Left lung (tissue), 10 donors: Measurements from ENCODE around the gene ZNF511. TPM values are rescaled to one million over a fixed set of nuclear protein-coding genes. Genes with fewer than 3 reads are reported as not detected.

Experiments used
- ATAC-seq: fragments of 200-7000 bp; cut with Tn5 transposase; one replicate; pipeline ENCODE4 v1.9.1; 2020; ENCODE audit warnings: moderate library complexity
- DNase-seq, 4 donors: peaks; one replicate each; pipeline ENCODE4 v3.0.0-alpha.2; 2013 to 2020
- H3K27ac ChIP-seq, 2 donors: fragments of 200-600 bp; sonication (generic) in 1 of 2; one replicate each; pipeline versions ENCODE4 v1.5.0 to v1.8.0; 2020 to 2021
- H3K27me3 ChIP-seq, 2 donors: fragments of 200-600 bp; sonication (generic) in 1 of 2; one replicate each; pipeline versions ENCODE4 v1.5.0 to v1.8.0; 2020 to 2021
- H3K36me3 ChIP-seq, 2 donors: fragments of 200-600 bp; sonication (generic) in 1 of 2; one replicate each; pipeline versions ENCODE4 v1.5.0 to v1.8.0; 2020 to 2021
- H3K4me1 ChIP-seq, 2 donors: fragments of 200-600 bp; one replicate each; pipeline ENCODE4 v1.8.0; 2021
- H3K4me3 ChIP-seq, 2 donors: fragments of 200-600 bp; sonication (generic) in 1 of 2; one replicate each; pipeline versions ENCODE4 v1.5.0 to v1.8.0; 2020 to 2021; ENCODE audit warnings: mild to moderate bottlenecking in 1 of 2
- H3K9me3 ChIP-seq, 2 donors: fragments of 200-600 bp; sonication (generic) in 1 of 2; one replicate each; pipeline versions ENCODE4 v1.5.0 to v1.8.0; 2020 to 2021
- CTCF ChIP-seq, 2 donors: fragments of 200-600 bp; sonication (generic) in 1 of 2; IDR thresholded peaks; one replicate each; pipeline versions ENCODE4 v1.5.0 to v1.8.0; 2021; ENCODE audit warnings: antibody characterized with exemption in 2 of 2
- intact Hi-C, 2 donors: fragments of 100-400 bp; cut with DNase I; formaldehyde crosslinking; loops; one replicate each; pipeline versions ENCODE4 v1.11.2 to v1.14.2; 2022
- polyA plus RNA-seq, 6 donors: library from polyadenylated mRNA; unstranded; fragments of 120-200 nt; gene quantifications; one replicate each; pipeline ENCODE4 v1.2.1, GENCODE V29; 2013; ENCODE audit not compliant: insufficient read length in 6 of 6
- total RNA-seq, 2 donors: library from RNA; stranded (reverse); fragmentation: NEBNext Ultra II Directional; extraction: Animal tissue kit (Norgen Biotek cat#: 25700); gene quantifications; one replicate each; pipeline ENCODE4 v1.2.1, GENCODE V29; 2021
- donor health status: DM: no; HTN: yes; CAD: no.
- donor health status: DM: no; HTN: no; CAD: no.

The ZNF511 gene
- total and polyA plus RNA-seq, 8 donors: 34.3 to 48.5 (median 42.3) TPM

- ATAC-seq (no peak), DNase-seq (no peak)
- intact Hi-C loops: no loop called here
- TF ChIP-seq CTCF (IDR thresholded peaks at IDR 0.05): no peak
- Histone ChIP-seq H3K4me1 (peaks cover 0 to 12% of the 10 kb centered on the region in 2 donors), H3K27ac (no peak overlapping the region), H3K27me3 (peaks cover 0 to 27% of the 10 kb centered on the region in 2 donors), H3K36me3 (peaks cover 0 to 81% of the 10 kb centered on the region in 2 donors), H3K9me3 (no peaks in the 10 kb centered on the region), H3K4me3 (no peak overlapping the region)
Observed at GRCh38 chr10:133270204-133270603, 38.5 kb upstream of the ZNF511 start.

- no peak overlapping the region for H3K4me3 ChIP-seq
- TF ChIP-seq CTCF (IDR thresholded peaks at IDR 0.05): no peak
- peaks cover 0 to 81% of the 10 kb centered on the region in 2 donors for H3K36me3 ChIP-seq
- peaks cover 0 to 33% of the 10 kb centered on the region in 2 donors for H3K27me3 ChIP-seq
- no peak for DNase-seq
- intact Hi-C loops: no loop called here
- no peak for ATAC-seq
- no peak overlapping the region for H3K27ac ChIP-seq
- H3K9me3 ChIP-seq: no peaks in the 10 kb centered on the region
- peaks cover 0 to 15% of the 10 kb centered on the region in 2 donors for H3K4me1 ChIP-seq
Observed at GRCh38 chr10:133270773-133271297, 37.9 kb upstream of the ZNF511 start.

GRCh38 chr10:133271521-133272300, 37.0 kb upstream of the ZNF511 start:
- no peak for TF ChIP-seq CTCF (IDR thresholded peaks at IDR 0.05)
- no peak overlapping the region for H3K4me3 ChIP-seq
- H3K27me3 ChIP-seq: peaks cover 6 to 37% of the 10 kb centered on the region in 2 donors
- peaks cover 0 to 74% of the 10 kb centered on the region in 2 donors for H3K36me3 ChIP-seq
- H3K27ac ChIP-seq: no peak overlapping the region
- H3K4me1 ChIP-seq: peaks cover 0 to 24% of the 10 kb centered on the region in 2 donors
- intact Hi-C loops: no loop called here
- H3K9me3 ChIP-seq: no peaks in the 10 kb centered on the region
- DNase-seq (no peak), ATAC-seq (no peak)

GRCh38 chr10:133272301-133272963, 36.3 kb upstream of the ZNF511 start:
- Histone ChIP-seq H3K4me3 (no peak overlapping the region), H3K4me1 (peaks cover 0 to 31% of the 10 kb centered on the region in 2 donors), H3K27me3 (peaks cover 11 to 44% of the 10 kb centered on the region in 2 donors), H3K9me3 (no peaks in the 10 kb centered on the region), H3K36me3 (peaks cover 0 to 66% of the 10 kb centered on the region in 2 donors), H3K27ac (no peak overlapping the region)
- TF ChIP-seq CTCF (IDR thresholded peaks at IDR 0.05): no peak
- intact Hi-C loops: no loop called here
- DNase-seq: no peak
- ATAC-seq: no peak

- peaks cover 0 to 37% of the 10 kb centered on the region in 2 donors for H3K4me1 ChIP-seq
- H3K9me3 ChIP-seq: no peaks in the 10 kb centered on the region
- no peak for TF ChIP-seq CTCF (IDR thresholded peaks at IDR 0.05)
- no peak overlapping the region for H3K27ac ChIP-seq
- peaks cover 0 to 61% of the 10 kb centered on the region in 2 donors for H3K36me3 ChIP-seq
- H3K4me3 ChIP-seq: no peak overlapping the region
- ATAC-seq: no peak
- peaks cover 11 to 45% of the 10 kb centered on the region in 2 donors for H3K27me3 ChIP-seq
- DNase-seq: peak in 1 of 4 donors; percentile 71
- intact Hi-C loops: no loop called here
Observed at GRCh38 chr10:133272964-133273420, 35.7 kb upstream of the ZNF511 start.
